Cerebellar cortex (tissue), 1 donor: Measurements from ENCODE around the gene SLC52A1.
A peak's percentile ranks its signal among the peaks of the same experiment; 100 is the strongest.
"Not testable (repeated sequence)": the region's sequence is repeated elsewhere in the genome, so short reads cannot be mapped to it uniquely, and the experiment has no call there.

Experiments used
- DNase-seq: peaks from one replicate; pipeline ENCODE4 v3.0.0-alpha.2; 2015; ENCODE audit warnings: low spot score

SLC52A1 gene

GRCh38 chr17:5035315-5035714 lies at the start of gene SLC52A1:
Gene SLC52A1, minus strand, starts transcription at chr17:5035426. Its CDS starts 820 bp downstream, at chr17:5034606.
- DNase-seq: no peak

GRCh38 chr17:5080591-5080990 lies 45.4 kb upstream of the SLC52A1 start:
- DNase-seq: no peak

DNA sequence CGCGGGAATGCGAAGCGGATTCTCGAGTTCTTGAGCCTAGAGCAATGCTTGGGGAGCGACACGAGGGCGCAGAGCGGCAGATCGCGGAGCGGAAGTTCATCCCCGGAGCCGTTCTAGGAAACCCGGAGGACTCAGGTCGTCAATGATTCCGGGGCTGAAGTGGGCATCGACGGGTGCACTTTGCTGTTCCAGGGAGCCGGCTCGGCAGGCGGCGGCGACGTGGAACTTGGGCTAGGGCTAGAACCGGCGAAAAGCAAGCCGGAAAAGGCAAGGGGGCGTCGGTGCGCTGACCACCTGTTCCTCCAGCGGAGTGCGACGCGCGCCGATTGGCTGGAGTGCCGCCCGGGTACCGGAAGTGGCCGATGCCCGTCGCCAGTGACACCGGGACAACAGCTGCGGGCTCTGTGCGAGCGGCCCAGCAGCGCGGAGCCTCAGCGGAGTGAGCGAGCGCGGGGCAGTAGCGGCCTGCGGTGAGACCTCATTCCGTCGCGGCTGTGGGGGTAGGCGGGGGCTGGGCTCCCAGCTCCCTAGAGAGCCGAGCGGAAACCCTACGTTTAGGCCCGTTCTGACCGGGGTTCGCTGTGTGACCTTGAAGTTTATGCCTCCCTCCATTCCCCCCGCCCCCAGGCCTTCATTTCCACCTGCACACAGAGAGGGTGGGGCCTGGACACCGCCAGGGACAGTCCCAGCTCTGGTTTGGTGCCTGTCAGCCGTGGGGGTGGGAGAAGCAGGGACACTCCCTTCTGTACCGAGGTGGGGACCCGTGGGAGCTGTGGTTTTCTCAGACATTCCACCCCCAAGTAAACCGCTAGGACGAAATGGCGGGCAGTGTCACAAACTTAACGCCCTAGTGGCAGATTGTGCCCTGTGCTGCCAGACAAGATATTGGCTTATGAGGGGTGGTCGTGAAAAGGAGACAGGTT lies 43.1 kb upstream of the SLC52A1 start, which contains the start of gene ZFP3:
ZFP3 (plus strand) TSS at position 362 of the 923 bp plus-strand sequence. CDS start 13,038 bp downstream, outside the sequence.
- peak; percentile 83 for DNase-seq

DNA sequence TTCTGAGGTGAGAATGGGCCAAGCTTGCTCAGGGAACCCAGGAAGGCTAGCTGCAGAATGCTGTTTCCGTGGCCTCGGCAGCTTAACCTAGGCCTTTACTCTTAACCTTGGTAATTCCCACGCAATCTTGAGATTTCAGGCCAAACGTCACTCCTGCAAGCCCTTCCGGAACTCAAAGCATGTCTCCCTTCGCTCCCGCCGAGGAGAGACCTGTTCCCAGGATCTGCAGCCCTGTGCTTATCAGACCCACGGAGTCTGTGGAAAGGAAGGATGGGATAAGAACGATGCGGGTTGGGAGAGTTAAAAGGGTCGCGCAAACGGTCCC lies 42.5 kb upstream of the SLC52A1 start:
- DNase-seq: no peak

GRCh38 chr17:5077275-5077674 lies 42.0 kb upstream of the SLC52A1 start:
- not testable (repeated sequence) for DNase-seq

DNA sequence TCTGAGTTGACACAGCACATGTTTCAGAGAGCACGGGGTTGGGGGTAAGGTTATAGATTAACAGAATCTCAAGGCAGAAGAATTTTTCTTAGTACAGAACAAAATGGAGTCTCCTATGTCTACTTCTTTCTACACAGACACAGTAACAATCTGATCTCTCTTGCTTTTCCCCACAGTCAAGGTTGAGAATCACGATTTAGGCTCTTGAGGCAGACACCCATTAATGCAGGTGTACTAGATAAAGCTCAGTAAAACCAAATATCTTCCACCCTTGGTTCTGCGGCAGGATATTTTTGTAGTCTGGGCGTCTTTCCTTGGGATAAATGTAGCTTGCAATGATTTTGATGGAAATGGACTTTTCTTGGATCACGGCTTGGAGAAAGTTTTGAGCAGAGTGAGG lies 40.2 kb upstream of the SLC52A1 start:
- DNase-seq: not testable (repeated sequence)

GRCh38 chr17:5069724-5070123 lies 34.5 kb upstream of the SLC52A1 start:
- DNase-seq: no peak

GRCh38 chr17:5068236-5068635 lies 33.0 kb upstream of the SLC52A1 start:
- no peak for DNase-seq

GRCh38 chr17:5065227-5065744 lies 30.1 kb upstream of the SLC52A1 start:
- no peak for DNase-seq

GRCh38 chr17:5055543-5055942 lies 20.3 kb upstream of the SLC52A1 start:
- DNase-seq: no peak

GRCh38 chr17:5050278-5050677 lies 15.1 kb upstream of the SLC52A1 start:
- DNase-seq: no peak

DNA sequence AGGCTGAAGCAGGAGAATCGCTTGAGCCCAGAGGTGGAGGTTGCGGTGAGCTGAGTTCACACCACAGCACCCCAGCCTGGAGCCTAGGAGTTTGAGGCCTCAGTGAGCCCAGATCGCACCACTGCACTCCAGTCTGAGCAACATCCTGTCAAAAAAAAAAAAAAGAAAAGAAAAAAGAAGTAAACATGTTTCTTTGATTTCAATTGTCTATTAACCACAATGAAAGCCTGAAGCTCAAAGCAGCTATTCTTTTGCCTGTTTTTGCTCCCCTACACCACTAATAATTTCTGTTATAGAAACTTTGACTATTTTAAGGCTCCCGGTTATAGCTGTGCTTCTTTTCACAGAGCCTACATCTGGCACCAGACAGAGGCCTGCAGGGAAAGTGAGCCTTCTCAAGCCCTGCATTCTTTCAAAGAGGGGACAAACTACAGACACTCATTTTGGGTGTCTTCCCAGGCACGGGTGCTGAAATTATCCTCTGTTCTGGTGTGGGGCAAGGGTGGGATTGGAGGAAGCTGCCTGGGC lies 14.2 kb upstream of the SLC52A1 start:
- no peak for DNase-seq

- no peak for DNase-seq
Measured at GRCh38 chr17:5047446-5047845, 12.2 kb upstream of the SLC52A1 start.

- DNase-seq: no peak
Measured at GRCh38 chr17:5045496-5045895, 10.3 kb upstream of the SLC52A1 start.

DNA sequence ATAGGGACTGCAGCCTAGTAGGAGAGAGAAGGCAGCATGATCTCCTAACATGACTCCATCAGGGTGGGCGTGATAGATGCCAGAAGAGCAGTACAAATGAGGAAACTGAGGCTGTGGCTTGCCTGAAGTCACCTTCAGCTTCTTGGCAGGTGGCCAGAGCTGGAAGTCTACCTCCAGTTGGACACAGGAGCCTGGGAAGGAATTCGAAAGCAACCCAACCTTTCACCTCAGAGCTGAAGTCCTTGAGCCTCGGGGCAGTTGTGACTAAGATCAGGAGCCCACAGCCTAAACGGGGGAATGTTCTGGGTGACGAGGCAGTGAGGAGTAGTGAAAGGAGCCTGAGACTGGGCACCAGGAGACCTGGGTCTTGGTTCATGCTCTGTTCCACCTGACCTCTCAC lies 9.4 kb upstream of the SLC52A1 start:
- no peak for DNase-seq

- DNase-seq: no peak
Measured at GRCh38 chr17:5043524-5043923, 8.3 kb upstream of the SLC52A1 start.

DNA sequence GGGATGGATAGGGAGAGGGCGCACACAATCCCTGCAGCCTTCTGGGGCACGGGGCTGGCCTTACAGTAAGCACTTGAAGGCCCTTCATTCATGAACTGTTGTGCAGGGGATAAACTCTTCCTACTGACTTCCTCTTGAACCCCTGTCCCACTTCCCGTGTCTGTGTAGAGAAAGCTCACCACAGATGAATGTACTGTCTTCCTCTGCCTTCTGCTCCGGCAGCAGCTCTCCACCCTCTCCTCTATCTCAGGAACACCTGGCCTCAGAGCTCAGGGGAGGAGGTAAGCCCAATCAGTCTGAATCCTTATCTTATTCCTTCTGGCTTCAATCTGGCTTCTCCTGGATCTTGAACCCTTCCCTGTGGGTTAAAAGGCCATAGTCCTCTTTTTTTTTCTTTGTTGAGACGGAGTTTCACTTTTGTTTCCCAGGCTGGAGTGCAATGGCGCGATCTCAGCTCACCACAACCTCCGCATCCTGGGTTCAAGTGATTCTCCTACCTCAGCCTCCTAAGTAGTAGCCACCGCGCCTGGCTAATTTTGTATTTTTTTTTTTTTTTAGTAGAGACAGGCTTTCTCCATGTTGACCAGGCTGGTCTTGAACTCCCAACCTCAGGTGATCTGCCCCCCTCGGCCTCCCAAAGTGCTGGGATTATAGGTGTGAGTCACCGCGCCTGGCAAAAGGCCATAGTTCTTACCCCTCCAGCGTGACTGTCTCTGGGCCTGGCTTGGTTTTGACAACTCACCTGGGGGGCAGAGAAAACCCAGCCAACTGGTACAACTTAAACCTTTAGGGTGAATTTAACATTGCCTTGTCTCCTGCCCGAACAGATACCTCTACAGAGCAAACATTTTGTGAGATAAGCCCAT lies 7.2 kb upstream of the SLC52A1 start:
- no peak for DNase-seq

DNA sequence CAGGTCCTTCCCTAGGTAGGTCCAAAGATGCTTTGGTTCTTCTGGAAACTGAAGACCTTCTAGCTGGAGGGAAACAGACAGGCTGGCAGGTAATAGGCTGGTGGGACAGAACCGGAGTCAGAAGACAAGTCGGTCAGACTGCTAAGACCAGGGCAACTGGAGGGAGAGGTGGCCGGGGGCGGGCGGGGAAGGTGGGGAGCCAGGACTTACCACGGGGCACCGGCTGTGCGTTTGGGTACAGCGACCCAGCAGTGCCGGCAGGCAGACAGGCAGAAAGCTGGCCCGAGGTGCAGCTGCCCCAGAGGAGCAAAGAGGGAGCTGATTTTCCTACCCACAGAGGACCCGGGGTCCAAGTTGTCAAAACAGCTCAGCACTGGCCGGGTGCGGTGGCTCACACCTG lies 575 bp downstream of the SLC52A1 start:
- no peak for DNase-seq

DNA sequence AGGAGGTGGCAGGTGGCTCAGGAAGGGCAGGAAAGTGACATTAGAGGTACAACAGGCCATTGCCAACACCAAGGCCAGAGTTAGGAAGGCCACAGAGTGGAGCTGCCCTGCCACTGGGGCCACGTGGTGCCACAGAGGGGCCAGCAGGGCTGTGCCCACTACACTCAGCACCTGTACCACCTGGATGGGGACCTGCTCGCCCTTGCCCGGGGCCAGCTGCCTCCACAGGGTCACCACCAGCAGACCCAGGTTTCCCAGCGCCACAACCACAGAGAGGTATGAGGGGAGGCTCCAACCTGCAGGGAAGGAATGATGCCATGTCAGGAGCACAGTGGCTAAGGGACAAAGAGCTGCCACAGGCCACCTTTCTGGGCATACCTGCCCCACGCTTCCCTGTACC lies 1.2 kb downstream of the SLC52A1 start:
- no peak for DNase-seq

DNA sequence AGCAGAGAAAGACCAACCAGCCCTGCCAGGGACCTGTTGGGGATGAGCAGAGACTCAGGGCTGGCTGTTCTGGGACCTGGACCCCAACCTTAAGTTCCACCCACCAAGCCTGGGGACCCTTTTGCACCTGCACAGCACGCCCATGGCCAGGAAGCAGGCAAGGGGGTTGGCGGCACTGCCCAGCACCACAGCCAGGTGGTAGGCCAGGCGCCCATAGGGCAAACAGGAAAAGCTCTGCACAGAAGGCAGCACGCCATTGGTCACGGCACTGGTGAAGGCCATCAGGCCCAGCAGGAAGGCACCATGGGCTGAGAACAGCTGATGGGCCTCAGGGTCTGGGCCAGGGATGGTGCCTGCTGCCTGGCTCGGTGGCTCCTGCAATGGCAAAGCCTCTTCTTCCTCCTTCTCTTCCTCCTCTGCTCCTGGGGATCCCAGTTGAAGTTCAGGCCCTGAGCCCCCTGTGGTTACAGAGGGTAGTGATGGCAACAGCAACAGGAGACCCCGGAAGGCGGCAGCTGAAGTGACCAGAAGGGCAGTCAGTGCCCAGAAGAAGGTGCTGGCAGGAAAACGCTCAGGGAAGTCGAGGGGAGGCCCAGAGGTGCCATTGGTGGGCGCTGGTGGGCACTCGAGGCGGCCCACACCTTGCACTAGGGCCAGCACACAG lies 1.7 kb downstream of the SLC52A1 start:
- no peak for DNase-seq

DNA sequence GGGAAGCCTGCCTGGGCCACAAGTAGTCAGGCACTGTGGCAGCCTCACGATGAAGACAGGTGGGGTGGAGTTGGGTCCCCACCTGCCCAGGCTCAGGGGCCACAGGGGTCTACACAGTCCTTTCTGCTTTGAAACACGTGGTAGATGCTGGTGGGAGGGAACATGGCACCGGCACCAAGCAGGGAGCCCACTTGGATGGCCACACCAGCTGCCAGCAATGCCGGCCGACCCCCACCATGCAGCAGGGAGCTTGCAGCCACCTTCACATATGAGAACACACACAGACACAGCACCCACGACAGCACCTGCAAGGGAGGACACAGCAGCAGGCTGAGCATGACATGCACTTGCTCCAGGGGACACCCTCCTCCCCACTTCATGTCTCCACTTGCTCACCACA lies 2.4 kb downstream of the SLC52A1 start:
- no peak for DNase-seq
